Activated CD4-positive, alpha-beta T cell treated with anti-CD3 and anti-CD28 coated beads, Interleukin-2, amount 10 ng/mL, durations not matched to agents 7 days and 5 days (primary cell): ENCODE results near the gene WDFY4. TPM values are rescaled to one million over a fixed set of nuclear protein-coding genes. Genes with fewer than 3 reads are reported as not detected.

Experiments
- CTCF ChIA-PET: fragments of 350-600 bp; sonication (Branson Sonifier 250); formaldehyde crosslinking; loops from one replicate; lab custom pipeline; 2021; ENCODE audit warnings: antibody characterized with exemption; lab: Charles Lee
- POLR2A ChIA-PET: fragments of 350-600 bp; sonication (Branson Sonifier 250); formaldehyde crosslinking; loops from one replicate; lab custom pipeline; 2021; ENCODE audit warnings: antibody characterized with exemption; lab: Charles Lee
- DNase-seq: peaks from one replicate; pipeline ENCODE4 v3.0.0-alpha.2; 2020
- H3K27ac Mint-ChIP-seq: one replicate; pipeline ENCODE4 v1.8.0; 2021; ENCODE audit warnings: mild to moderate bottlenecking, moderate library complexity, mixed read lengths
- H3K27me3 Mint-ChIP-seq: one replicate; pipeline ENCODE4 v1.8.0; 2021; ENCODE audit warnings: mixed read lengths
- H3K36me3 Mint-ChIP-seq: one replicate; pipeline ENCODE4 v1.8.0; 2021; ENCODE audit warnings: low read depth, mixed read lengths
- H3K4me1 Mint-ChIP-seq: one replicate; pipeline ENCODE4 v1.8.0; 2021; ENCODE audit warnings: mixed read lengths
- H3K4me3 Mint-ChIP-seq: one replicate; pipeline ENCODE4 v1.8.0; 2021; ENCODE audit warnings: mild to moderate bottlenecking, moderate library complexity, mixed read lengths
- H3K9me3 Mint-ChIP-seq: one replicate; pipeline ENCODE4 v1.8.0; 2021; ENCODE audit warnings: mixed read lengths
- total RNA-seq, 2 experiments: library from RNA; stranded (reverse); gene quantifications; one replicate each; pipeline ENCODE4 v1.2.3, GENCODE V29; 2021

Gene WDFY4
- total RNA-seq, 2 experiments from 2014 or later, result 0.37 to 0.40 TPM

DNA sequence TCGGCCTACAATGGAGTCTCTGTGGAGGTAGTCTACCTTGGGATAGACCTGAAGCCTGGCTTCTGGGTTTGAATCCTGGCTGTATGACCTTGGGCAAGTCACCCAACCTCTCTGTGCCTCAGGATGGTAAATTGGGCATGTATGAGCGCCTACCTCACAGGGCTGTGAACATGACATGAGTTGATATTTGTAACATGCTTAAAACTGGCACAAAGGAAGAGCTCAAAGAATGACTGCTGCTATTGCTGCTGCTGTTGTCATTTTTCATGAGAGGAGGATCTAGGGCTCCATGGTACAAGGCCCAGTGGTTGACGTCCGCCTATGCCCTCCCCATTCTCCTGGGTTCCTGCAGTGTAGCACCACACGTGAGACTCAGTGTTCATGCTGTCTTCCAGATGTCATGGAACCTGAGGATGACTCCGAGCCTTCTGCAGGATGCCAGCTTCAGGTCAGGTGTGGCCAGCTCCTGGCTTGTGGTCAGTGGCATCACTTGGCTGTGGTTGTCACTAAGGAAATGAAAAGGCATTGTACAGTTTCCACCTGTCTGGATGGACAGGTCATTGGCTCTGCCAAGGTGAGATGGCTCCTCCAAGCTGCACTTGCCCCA, 95.0 kb downstream of the WDFY4 start:
- CTCF ChIA-PET, result no interaction called here
- Mint-ChIP-seq H3K27ac (no peak overlapping the region), H3K36me3 (no peaks in the 10 kb centered on the region)

DNA sequence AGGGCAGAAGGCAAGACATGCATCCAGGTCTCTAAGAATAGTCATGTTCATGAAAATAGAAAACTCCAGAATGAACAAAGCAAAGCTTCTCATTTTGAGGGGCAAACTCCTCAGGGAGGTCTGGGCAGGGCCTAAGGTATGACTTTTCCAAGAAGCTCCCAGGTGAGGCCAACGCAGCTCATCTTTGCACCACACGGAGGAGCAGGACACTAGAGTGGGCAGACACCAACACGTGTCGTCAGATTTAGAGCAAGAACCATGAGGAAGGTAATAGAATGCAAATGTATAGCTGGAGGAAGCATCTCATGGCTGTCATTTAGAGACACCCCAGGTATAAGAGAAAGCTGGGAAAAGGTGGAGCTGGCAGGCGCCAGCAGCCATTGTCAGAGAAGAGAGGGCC, 95.7 kb downstream of the WDFY4 start:
- Mint-ChIP-seq H3K27ac (no peak overlapping the region), H3K27me3 (peaks cover 2% of the 10 kb centered on the region), H3K36me3 (no peaks in the 10 kb centered on the region), H3K4me3 (no peak overlapping the region), H3K9me3 (no peaks in the 10 kb centered on the region), H3K4me1 (no peaks in the 10 kb centered on the region)
- CTCF ChIA-PET, result no interaction called here
- POLR2A ChIA-PET, result no interaction called here
- DNase-seq, result no peak

More for the DNA sequence above, 95.0 kb downstream of the WDFY4 start:
- POLR2A ChIA-PET, result no interaction called here
- H3K4me3 Mint-ChIP-seq, result no peak overlapping the region
- no peaks in the 10 kb centered on the region for H3K4me1 Mint-ChIP-seq
- peaks cover 2% of the 10 kb centered on the region for H3K27me3 Mint-ChIP-seq
- H3K9me3 Mint-ChIP-seq, result no peaks in the 10 kb centered on the region
- DNase-seq, result no peak

GRCh38 chr10:48782386-48782785, 97.7 kb downstream of the WDFY4 start:
- H3K4me3 Mint-ChIP-seq, result no peak overlapping the region
- peaks cover 3% of the 10 kb centered on the region for H3K9me3 Mint-ChIP-seq
- H3K36me3 Mint-ChIP-seq, result no peaks in the 10 kb centered on the region
- no peak for DNase-seq
- no peak overlapping the region for H3K27ac Mint-ChIP-seq
- peaks cover 5% of the 10 kb centered on the region for H3K27me3 Mint-ChIP-seq
- H3K4me1 Mint-ChIP-seq, result no peaks in the 10 kb centered on the region
- ChIA-PET POLR2A (no interaction called here), CTCF (no interaction called here)

- peaks cover 3% of the 10 kb centered on the region for H3K9me3 Mint-ChIP-seq
- POLR2A ChIA-PET, result no interaction called here
These were observed 99.4 kb downstream of the WDFY4 start for GRCh38 chr10:48784031-48784430.

DNA sequence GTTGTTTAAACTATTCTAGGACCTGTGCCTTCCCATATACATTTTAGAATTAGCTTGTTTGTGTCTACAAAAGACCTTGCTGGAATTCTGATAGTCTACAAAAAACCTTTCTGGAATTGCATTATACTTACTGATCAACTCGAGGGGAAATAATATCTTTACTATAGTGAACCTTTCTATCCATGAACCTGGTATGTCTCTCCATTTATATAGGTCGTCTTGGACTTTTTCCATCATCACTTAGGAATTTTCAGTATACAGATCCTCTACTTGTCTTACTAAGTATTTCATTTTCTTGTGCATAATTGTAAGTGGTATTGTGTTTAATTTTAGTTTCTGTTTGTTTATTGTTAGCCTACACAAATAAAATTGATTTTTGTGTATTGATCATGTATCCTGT, 101.1 kb downstream of the WDFY4 start:
- ChIA-PET POLR2A (no interaction called here), CTCF (no interaction called here)
- DNase-seq, result no peak
- H3K4me3 Mint-ChIP-seq, result no peak overlapping the region
- H3K27me3 Mint-ChIP-seq, result peaks cover 10% of the 10 kb centered on the region
- no peaks in the 10 kb centered on the region for H3K36me3 Mint-ChIP-seq
- no peak overlapping the region for H3K27ac Mint-ChIP-seq
- no peaks in the 10 kb centered on the region for H3K4me1 Mint-ChIP-seq
- H3K9me3 Mint-ChIP-seq, result peaks cover 3% of the 10 kb centered on the region

More at GRCh38 chr10:48784031-48784430, 99.4 kb downstream of the WDFY4 start:
- no peak for DNase-seq
- CTCF ChIA-PET, result no interaction called here
- Mint-ChIP-seq H3K27ac (no peak overlapping the region), H3K36me3 (no peaks in the 10 kb centered on the region), H3K4me1 (no peaks in the 10 kb centered on the region), H3K4me3 (no peak overlapping the region), H3K27me3 (peaks cover 10% of the 10 kb centered on the region)

- no peak overlapping the region for H3K27ac Mint-ChIP-seq
- ChIA-PET POLR2A (no interaction called here), CTCF (no interaction called here)
These were observed 102.1 kb downstream of the WDFY4 start for GRCh38 chr10:48786606-48787282.

GRCh38 chr10:48788554-48788953, 103.9 kb downstream of the WDFY4 start:
- ChIA-PET POLR2A (no interaction called here), CTCF (interaction anchor here (0.6 kb wide), 1 partner anchor 105 kb away, joined by 6 read pairs; no protein-coding TSS in a partner anchor)
- Mint-ChIP-seq H3K27ac (no peak overlapping the region), H3K4me1 (peaks cover 7% of the 10 kb centered on the region), H3K4me3 (no peak overlapping the region), H3K36me3 (no peaks in the 10 kb centered on the region), H3K9me3 (peaks cover 3% of the 10 kb centered on the region), H3K27me3 (peaks cover 8% of the 10 kb centered on the region)
- no peak for DNase-seq

More at GRCh38 chr10:48786606-48787282, 102.1 kb downstream of the WDFY4 start:
- Mint-ChIP-seq H3K36me3 (no peaks in the 10 kb centered on the region), H3K27me3 (peaks cover 10% of the 10 kb centered on the region), H3K4me3 (no peak overlapping the region), H3K4me1 (no peaks in the 10 kb centered on the region), H3K9me3 (peaks cover 3% of the 10 kb centered on the region)
- no peak for DNase-seq

- ChIA-PET CTCF (no interaction called here), POLR2A (no interaction called here)
- H3K27me3 Mint-ChIP-seq, result peaks cover 8% of the 10 kb centered on the region
- H3K9me3 Mint-ChIP-seq, result peaks cover 3% of the 10 kb centered on the region
- no peak overlapping the region for H3K27ac Mint-ChIP-seq
- no peaks in the 10 kb centered on the region for H3K36me3 Mint-ChIP-seq
- H3K4me1 Mint-ChIP-seq, result peaks cover 7% of the 10 kb centered on the region
- DNase-seq, result no peak
- H3K4me3 Mint-ChIP-seq, result no peak overlapping the region
These were observed 105.1 kb downstream of the WDFY4 start for GRCh38 chr10:48789486-48790456.

- Mint-ChIP-seq H3K27ac (no peak overlapping the region), H3K4me3 (no peak overlapping the region), H3K4me1 (peaks cover 7% of the 10 kb centered on the region), H3K27me3 (peaks cover 8% of the 10 kb centered on the region), H3K9me3 (peaks cover 3% of the 10 kb centered on the region), H3K36me3 (no peaks in the 10 kb centered on the region)
- ChIA-PET POLR2A (interaction anchor here (0.6 kb wide), 1 partner anchor 13 kb away, joined by 3 read pairs; no protein-coding TSS in a partner anchor), CTCF (no interaction called here)
- DNase-seq, result no peak
These were observed 105.9 kb downstream of the WDFY4 start for GRCh38 chr10:48790457-48791044.

DNA sequence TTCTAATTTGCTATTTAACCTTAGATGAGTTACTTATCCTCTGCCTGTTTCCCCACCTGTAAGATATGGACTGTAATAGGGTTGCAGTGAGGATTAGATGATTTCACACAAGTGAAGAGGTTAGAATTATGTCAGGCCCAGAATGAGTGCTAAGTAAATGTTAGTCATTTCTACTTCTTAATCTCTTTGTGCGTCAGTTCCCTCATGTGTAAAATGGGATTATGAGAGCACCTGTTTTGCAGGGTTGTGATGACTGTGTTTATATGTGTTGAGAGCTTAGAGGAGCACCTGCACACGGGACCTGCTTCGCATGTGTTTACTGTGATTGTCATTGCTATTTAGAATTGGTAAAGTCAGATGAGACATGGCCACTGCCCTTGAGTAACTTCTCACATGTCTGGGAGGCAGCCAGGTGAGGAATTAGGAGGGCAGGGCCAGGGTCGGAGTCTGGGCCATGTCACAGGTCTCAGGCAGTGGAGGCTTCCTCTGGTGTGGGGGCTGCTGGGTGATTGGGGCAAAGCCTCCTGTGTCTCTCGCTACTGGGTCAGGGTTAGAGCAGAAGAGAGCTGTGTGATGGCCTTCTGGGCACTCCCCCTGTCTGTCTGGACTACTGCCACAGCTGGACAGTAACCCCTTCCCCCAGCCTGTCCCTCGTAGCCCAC, 106.7 kb downstream of the WDFY4 start:
- DNase-seq, result no peak
- Mint-ChIP-seq H3K27me3 (peaks cover 5% of the 10 kb centered on the region), H3K9me3 (no peaks in the 10 kb centered on the region), H3K36me3 (no peaks in the 10 kb centered on the region), H3K27ac (no peak overlapping the region), H3K4me1 (peaks cover 7% of the 10 kb centered on the region), H3K4me3 (no peak overlapping the region)
- ChIA-PET CTCF (no interaction called here), POLR2A (interaction anchor here (0.6 kb wide), 1 partner anchor 12 kb away, joined by 3 read pairs; no protein-coding TSS in a partner anchor)

DNA sequence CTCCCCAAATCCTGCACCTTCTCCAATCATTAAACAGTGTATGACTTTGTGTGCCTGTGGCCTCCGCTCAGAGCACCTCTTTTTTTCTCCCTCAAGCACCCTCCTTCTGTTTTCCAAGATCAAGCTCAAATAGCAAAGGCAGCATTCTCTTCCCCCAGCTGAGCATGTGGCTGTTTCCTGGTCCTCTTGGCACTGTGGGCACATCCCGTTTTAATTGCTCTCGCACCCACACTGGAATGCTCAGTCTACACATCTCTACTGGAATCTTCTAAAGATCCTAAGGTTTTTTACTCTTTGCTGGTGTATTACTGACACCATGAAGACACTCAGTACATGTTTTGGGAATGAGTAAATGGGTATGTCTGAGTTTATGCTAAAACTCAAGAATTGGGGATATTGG, 107.4 kb downstream of the WDFY4 start:
- H3K4me1 Mint-ChIP-seq, result peaks cover 7% of the 10 kb centered on the region
- DNase-seq, result no peak
- no peaks in the 10 kb centered on the region for H3K9me3 Mint-ChIP-seq
- peaks cover 5% of the 10 kb centered on the region for H3K27me3 Mint-ChIP-seq
- H3K4me3 Mint-ChIP-seq, result no peak overlapping the region
- POLR2A ChIA-PET, result no interaction called here
- H3K36me3 Mint-ChIP-seq, result no peaks in the 10 kb centered on the region
- H3K27ac Mint-ChIP-seq, result no peak overlapping the region
- CTCF ChIA-PET, result no interaction called here

GRCh38 chr10:48792687-48793096, 108.0 kb downstream of the WDFY4 start:
- CTCF ChIA-PET, result no interaction called here
- POLR2A ChIA-PET, result no interaction called here
- no peak overlapping the region for H3K27ac Mint-ChIP-seq
- H3K27me3 Mint-ChIP-seq, result peaks cover 4% of the 10 kb centered on the region
- DNase-seq, result no peak
- H3K4me1 Mint-ChIP-seq, result peaks cover 7% of the 10 kb centered on the region
- no peaks in the 10 kb centered on the region for H3K36me3 Mint-ChIP-seq
- H3K4me3 Mint-ChIP-seq, result no peak overlapping the region
- H3K9me3 Mint-ChIP-seq, result no peaks in the 10 kb centered on the region
